C4-2B (cell line): ENCODE results near the gene SEC24D.

Experiments used
- ZFX ChIP-seq: fragments of 450-650 bp; IDR thresholded peaks from 2 replicates; pipeline ENCODE4 v1.6.1; 2017
- TF ChIP-seq, protein P1 (sequence below): fragments of 450-650 bp; conservative IDR thresholded peaks from 2 replicates; pipeline ENCODE4 v1.5.1; 2017; ENCODE audit warnings: mild to moderate bottlenecking

DNA sequence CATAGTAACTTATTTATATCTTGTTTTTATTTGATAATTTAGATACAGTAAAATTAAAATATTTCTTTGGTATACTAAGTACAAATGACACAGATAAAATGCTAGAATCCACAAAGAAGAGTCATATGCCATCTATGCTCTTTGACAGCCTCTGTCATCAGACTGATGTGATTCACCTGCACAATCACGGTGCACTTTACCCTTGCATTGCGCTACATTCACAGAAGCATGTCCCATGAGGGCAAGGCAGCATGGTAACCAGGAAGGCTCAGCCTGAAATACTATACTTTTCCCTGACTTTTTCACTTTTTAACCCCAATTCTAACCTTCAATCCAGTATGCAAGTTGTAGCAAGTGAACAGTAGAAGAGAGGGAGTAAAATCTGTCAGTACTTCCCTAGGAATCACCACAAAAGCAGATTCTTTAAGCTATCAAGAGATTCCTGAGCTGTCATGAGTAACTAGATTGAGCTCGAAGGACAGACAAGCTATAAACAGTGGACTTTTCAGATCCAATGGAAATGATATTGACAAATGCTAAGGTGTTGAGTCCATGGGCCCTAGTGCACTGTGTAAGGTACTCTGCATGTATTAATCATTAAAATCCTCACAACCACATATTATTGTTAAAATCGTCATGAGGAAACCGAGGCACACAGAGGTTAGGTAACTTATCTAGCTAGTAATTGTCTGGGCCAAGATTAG lies 14.2 kb downstream of the SEC24D start:
- TF ChIP-seq, protein P1, sequence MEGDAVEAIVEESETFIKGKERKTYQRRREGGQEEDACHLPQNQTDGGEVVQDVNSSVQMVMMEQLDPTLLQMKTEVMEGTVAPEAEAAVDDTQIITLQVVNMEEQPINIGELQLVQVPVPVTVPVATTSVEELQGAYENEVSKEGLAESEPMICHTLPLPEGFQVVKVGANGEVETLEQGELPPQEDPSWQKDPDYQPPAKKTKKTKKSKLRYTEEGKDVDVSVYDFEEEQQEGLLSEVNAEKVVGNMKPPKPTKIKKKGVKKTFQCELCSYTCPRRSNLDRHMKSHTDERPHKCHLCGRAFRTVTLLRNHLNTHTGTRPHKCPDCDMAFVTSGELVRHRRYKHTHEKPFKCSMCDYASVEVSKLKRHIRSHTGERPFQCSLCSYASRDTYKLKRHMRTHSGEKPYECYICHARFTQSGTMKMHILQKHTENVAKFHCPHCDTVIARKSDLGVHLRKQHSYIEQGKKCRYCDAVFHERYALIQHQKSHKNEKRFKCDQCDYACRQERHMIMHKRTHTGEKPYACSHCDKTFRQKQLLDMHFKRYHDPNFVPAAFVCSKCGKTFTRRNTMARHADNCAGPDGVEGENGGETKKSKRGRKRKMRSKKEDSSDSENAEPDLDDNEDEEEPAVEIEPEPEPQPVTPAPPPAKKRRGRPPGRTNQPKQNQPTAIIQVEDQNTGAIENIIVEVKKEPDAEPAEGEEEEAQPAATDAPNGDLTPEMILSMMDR, result no peak
- no peak for TF ChIP-seq ZFX
